ENCODE results near the gene CHD8. TPM values are rescaled to one million over a fixed set of nuclear protein-coding genes. Genes with fewer than 3 reads are reported as not detected.
"Not testable (repeated sequence)": the region's sequence is repeated elsewhere in the genome, so short reads cannot be mapped to it uniquely, and the experiment has no call there.

CHD8 gene
- total and polyA plus RNA-seq, 2 of the 13 experiments (the other 11 are each of a cell fraction or from before 2014, with no cell fraction given), result 35.1 to 79.6 TPM

GRCh38 chr14:21373980-21374379 lies 81.9 kb downstream of the CHD8 start (continued):
- TF ChIP-seq ZBTB4 (CRISPR knock-in tag; IDR thresholded peaks at IDR 0.05; ENCODE audit: borderline replicate concordance) (no peak), TFE3 (CRISPR knock-in tag; IDR thresholded peaks at IDR 0.05) (no peak), ZHX1 (CRISPR knock-in tag; IDR thresholded peaks at IDR 0.05; ENCODE audit: low read depth) (no peak)

DNA sequence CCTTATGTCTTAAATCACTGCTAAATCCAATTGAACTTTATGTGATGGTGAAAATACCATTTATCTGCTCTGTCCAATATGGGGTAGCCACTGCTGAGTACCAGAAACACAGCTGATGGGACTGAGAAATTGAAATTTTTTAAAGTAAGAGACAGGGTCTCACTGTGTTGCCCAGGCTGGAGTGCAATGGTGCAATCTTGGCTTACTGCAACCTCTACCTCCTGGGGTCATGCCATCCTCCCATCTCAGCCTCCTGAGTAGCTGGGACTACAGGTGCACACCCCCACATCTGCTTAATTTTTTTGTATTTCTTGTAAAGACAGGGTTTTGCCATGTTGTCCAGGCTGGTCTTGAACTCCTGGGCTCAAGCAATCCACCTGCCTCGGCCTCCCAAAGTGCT lies 83.1 kb downstream of the CHD8 start:
- TF ChIP-seq POLR2AphosphoS5 (IDR thresholded peaks at IDR 0.05; ENCODE audit: low read depth, low read length), result 0 out of 2 replicates have a peak, but pooled peaks have one; percentile 17
- peak; percentile 71 for TF ChIP-seq ZNF121 (CRISPR knock-in tag; IDR thresholded peaks at IDR 0.05)
- DNase-seq (ENCODE audit: low spot score); H3K4me1 ChIP-seq (ENCODE audit: insufficient read depth, low read length); FAIRE-seq; H3K9ac ChIP-seq (ENCODE audit: insufficient read depth, low read depth, low read length); in situ Hi-C loops (cut with HindIII; ENCODE audit: extremely low pct_ligation_motif_present, low pct_unique_long_range_greater_than_20kb); CTCF ChIA-PET (ENCODE audit: low intra/inter-chr PET ratio, low total read pairs); H3K9me3 ChIP-seq (ENCODE audit: low read length); H3K4me2 ChIP-seq (ENCODE audit: low read depth, low read length); H2AFZ ChIP-seq (ENCODE audit: low read length); ATAC-seq; BruUV-seq (replicated peaks); intact Hi-C loops (cut with micrococcal nuclease; ENCODE audit: unreplicated experiment); H3K27me3 ChIP-seq (ENCODE audit: control insufficient read depth in 1 of 2, insufficient read depth in 2 of 2, low read length in 2 of 2); H3K27ac ChIP-seq (ENCODE audit: extremely low read length, insufficient read depth, low read length); H4K20me1 ChIP-seq (ENCODE audit: insufficient read depth, low read length); H3K4me3 ChIP-seq (replicated peaks in 1 of 3; ENCODE audit: insufficient read depth in 1 of 3, low read depth in 2 of 3, low read length in 3 of 3): not testable (repeated sequence)
- 100% methylated on average over 1 of the region's 1 CpG for WGBS (ENCODE audit: low lambda C conversion rate)
- peaks cover 35% of the 10 kb centered on the region for H3K79me2 ChIP-seq (ENCODE audit: insufficient read depth, low read length)
- POLR2A ChIA-PET, result interaction anchor here (1.3 kb wide), 1 partner anchor 12 kb away, joined by 3 read pairs; no protein-coding TSS in a partner anchor
- peaks cover 30 to 74% of the 10 kb centered on the region in 2 experiments for H3K36me3 ChIP-seq (replicated peaks in 1 of 2; ENCODE audit: control insufficient read depth in 1 of 2, insufficient read depth in 2 of 2, low read length in 2 of 2)
